IPS DF 19.7 (cell line): ENCODE data around the gene SPATA33.

Experiments
- DNase-seq: peaks from one replicate; pipeline ENCODE4 v3.0.0-alpha.2; 2013; ENCODE audit warnings: low read depth, low spot score

Gene SPATA33

GRCh38 chr16:89657442-89658220 is at the start of gene SPATA33, which contains the start of gene CHMP1A:
TSS of gene SPATA33 (plus strand) at chr16:89657836. CDS start at chr16:89657912, 76 bp downstream.
TSS of gene CHMP1A (minus strand) at chr16:89657708. CDS start at chr16:89657588, 120 bp downstream.
- no peak for DNase-seq

GRCh38 chr16:89607937-89608740 is 49.5 kb upstream of the SPATA33 start:
- no peak for DNase-seq

- DNase-seq: no peak
These were observed 47.6 kb upstream of the SPATA33 start for GRCh38 chr16:89610108-89610453.

DNA sequence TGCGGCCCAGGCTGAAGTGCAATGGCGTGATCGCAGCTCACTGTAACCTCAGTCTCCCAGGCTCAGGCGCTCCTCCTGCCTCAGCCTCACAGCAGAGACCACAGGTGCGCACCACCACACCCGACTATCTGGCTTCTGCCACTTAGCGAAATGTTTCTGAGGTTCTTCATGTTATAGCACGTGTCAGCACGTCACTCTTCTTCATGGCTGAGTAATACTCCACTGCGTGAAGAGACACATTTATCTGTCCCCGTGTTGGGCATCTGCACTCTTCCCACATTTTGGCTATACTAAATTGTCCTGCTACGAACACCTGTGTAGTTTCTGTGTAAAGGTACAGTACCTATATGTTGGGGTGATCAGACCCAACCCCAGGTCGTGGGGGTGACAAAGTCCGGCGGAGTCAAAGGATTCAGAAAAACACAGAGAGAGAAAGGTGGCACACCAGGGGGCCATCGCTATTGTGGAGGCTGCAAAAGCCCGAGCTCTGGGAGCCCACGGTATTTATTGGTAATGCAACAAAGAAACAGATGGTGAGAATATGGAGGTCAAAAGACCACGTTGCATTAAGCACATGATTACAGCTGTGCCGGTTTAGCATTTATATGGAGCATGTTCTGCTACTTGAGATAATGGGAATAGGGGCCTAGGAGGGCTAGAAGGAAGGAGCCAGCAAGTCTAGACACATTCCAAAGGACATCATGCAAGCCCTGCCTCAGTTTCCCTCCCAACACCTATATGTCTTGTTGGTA is 45.0 kb upstream of the SPATA33 start:
- no peak for DNase-seq

- no peak for DNase-seq
These were observed 44.2 kb upstream of the SPATA33 start, which contains the start of gene DPEP1 for GRCh38 chr16:89613231-89613953. TSS of gene DPEP1 (plus strand) at chr16:89613642. CDS start at chr16:89630411, 16,769 bp downstream.

- no peak for DNase-seq
These were observed 43.6 kb upstream of the SPATA33 start for GRCh38 chr16:89613954-89614459.

DNA sequence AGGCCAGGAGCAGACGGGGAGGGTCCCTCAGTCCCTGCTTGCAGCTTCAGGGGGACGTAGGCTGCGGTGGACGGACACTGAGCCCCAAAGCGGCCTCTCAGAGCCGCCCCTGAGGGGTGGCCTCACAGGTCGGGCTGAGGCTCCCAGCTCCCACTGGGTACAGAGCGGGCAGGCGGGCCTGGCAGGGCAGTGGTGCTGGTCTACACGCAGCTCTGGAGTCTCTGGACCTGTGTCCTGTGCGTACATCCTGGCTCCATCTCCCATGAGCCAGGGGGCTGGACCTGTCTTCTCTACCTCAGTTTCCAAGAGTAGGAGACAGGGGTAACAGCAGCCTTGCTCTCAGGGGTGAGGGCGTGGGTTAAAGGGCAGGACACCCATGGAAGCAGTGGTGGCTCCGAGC is 42.5 kb upstream of the SPATA33 start:
- no peak for DNase-seq

- no peak for DNase-seq
These were observed 42.0 kb upstream of the SPATA33 start for GRCh38 chr16:89615596-89616090.

- DNase-seq: no peak
These were observed 41.0 kb upstream of the SPATA33 start for GRCh38 chr16:89616623-89617022.

GRCh38 chr16:89617036-89617435 is 40.6 kb upstream of the SPATA33 start:
- no peak for DNase-seq

DNA sequence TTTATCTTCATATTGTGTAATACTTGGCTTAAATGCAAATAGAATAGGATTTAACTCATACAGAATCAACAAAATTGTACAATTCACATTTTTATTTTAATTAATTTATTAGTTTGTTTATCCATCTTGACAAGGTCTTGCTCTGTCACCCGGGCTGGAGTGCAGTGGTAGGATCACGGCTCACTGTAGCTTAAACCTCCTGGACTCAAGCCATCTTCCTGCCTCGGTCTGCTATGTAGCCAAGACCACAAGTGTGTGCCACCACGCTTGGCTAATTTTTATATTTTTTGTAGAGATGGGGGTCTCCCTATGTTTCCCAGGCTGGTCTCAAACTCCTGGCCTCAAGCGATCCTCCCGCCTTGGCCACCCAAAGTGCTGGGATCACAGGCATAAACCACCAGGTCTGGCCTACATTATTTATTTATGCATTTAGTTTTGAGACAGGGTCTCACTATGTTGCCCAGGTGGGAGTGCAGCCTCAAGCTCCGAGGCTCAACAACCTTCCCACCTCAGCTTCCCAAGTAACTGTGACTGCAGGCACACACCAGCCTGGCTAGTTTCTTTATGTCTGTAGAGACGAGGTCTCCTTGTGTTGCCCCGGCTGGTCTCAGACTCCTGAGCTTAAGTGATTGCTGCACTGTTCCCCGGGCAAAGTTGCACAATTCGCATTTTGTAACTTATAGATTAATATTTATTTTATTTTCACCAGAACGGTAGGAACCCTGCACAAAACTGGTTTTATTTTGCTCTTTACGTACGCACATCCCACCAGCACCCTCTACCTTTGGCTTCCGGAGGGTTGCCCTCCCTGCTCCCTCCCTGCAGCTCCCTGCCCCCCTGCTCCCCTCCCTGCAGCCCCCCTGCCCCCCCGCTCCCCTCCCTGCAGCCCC is 39.3 kb upstream of the SPATA33 start:
- DNase-seq: no peak

- no peak for DNase-seq
These were observed 37.8 kb upstream of the SPATA33 start for GRCh38 chr16:89619840-89620239.

GRCh38 chr16:89620406-89620841 is 37.2 kb upstream of the SPATA33 start:
- no peak for DNase-seq

DNA sequence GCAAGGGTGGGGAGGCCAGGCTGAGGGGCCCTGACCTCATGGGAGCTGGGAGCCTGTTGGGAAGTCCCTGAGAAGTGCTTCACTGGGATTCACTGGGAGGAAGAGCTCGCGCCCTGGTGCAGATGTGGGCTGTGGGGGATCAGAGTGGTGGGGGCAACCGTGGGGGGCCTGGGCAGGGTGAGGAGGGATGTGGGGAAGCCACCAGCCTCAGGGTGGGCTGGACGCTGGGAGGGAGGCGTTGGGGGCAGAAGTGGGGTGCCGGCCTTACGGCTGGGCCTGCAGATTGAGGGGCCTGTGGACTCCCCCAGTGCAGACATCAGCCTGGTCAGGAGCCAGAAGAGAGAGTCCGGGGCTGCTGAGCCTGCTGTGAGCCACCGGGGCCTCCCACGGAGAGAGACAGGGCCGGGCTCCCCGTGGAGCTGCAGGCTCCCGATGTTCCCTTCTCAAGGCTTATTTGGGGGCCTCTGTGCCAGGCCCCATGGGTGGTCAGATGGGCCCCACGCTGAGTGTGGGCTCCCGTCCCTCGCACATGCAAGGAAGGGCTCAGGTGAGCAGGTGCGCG is 36.4 kb upstream of the SPATA33 start:
- DNase-seq: no peak

- DNase-seq: no peak
These were observed 35.8 kb upstream of the SPATA33 start for GRCh38 chr16:89621698-89622409.

DNA sequence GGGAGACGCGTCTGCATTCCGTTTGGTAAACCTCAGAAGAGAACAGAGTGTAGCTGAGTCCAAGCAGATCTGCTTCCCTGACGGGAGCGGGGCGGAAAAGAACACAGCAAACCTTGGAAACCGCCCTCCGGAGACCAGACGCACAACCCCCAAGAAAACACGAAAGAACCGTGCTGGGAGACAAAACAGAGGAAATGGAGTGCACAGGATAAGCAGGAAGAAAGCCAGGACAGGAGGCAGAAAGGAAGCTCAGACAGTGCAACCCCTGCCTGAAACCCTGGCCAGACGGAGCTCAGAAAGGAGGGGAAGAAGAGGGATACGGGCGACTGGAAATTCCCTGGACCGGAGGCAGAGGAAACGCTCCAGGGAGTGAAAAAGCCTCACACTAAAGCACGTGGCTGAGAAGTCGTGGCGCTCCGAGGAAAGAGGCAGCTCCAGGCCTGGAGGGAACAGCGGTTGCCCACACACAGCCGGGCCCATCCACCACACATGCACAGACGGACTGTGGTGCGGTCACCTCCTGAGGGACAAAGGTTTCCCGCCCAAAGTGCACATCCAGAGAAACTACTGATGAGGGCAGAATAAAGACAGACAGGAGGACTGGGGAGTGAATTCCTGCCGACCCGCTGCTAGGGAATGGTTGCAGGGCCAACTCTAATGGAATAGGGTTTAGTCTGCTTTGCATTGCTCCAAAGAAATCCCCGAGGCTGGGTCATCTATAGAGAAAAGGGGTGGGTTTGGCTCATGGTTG is 34.0 kb upstream of the SPATA33 start:
- DNase-seq: no peak

DNA sequence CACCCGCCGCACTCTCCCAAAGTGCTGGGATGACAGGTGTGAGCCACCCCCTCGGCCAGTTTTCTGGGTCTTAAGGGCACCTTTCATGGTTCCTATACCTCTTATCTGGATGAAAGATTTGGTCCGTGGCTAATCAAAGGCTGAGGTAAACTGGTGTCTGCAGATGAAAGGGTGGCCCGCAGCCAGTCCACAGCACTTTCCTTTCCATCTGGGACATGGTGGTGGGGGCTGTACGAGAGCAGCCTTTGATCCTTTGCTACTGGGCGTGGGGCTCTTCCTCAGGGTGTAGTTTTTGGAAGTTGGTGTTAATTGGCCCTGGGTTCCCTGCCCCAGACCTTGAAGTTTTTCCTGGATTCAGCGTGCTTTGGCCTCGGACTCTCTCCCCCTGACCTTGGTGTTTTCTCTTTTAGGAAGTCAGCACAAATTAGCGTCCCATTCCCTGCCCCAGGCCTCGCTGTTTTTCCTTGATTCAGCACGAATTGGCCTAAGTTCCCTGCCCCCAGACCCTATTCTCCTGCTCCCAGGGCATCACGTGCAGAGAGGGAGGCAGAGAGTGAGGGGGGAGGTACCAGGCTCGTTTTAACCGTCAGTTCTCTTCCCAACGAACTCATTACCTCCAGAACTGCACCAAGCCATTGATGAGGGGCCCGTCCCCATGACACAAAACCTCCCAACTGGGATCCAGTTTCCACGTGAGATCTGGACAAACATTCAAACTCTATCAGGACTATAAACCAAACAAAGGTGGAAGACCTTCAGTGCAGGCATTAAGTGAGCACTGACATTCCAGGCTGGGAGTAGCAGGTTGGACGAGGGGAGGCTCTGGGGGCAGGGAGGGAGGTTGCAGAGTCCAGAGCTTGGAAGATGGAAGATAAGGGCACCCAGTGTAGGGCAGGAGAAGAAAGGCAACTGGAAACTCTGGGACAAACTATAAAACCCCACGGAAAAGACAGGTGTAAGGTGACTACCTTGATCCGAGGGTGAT is 32.6 kb upstream of the SPATA33 start:
- no peak for DNase-seq
